SK-N-SH (cell line): Measurements from ENCODE around the gene RAB33B.

Source experiments
- CTCF ChIP-seq: fragments of 200-600 bp; sonication (generic); IDR thresholded peaks from 2 replicates; pipeline ENCODE4 v1.6.1; 2017; ENCODE audit warnings: antibody characterized with exemption, mild to moderate bottlenecking, moderate library complexity
- EP300 ChIP-seq, 2 experiments: IDR thresholded peaks; 2 replicates each; pipeline versions ENCODE4 v1.4.0 to v1.6.1; 2012; ENCODE audit warnings: borderline replicate concordance in 1 of 2, low read depth in 1 of 2, low read length in 1 of 2
- EZH2phosphoT487 ChIP-seq: fragments of 200-600 bp; sonication (generic); IDR thresholded peaks from 2 replicates; pipeline ENCODE4 v1.6.1; 2017; ENCODE audit warnings: low read depth, mixed run types, mild to moderate bottlenecking, antibody characterized with exemption, moderate library complexity, borderline replicate concordance
- FOXM1 ChIP-seq: IDR thresholded peaks from 2 replicates; pipeline ENCODE4 v1.4.0; 2012; ENCODE audit warnings: low read depth, mild to moderate bottlenecking
- GABPA ChIP-seq: IDR thresholded peaks from 2 replicates; pipeline ENCODE4 v1.4.0; 2012; ENCODE audit warnings: low read depth, mild to moderate bottlenecking
- NRF1 ChIP-seq: IDR thresholded peaks from 2 replicates; pipeline ENCODE4 v1.6.1; 2012; ENCODE audit warnings: low read depth, mild to moderate bottlenecking, low read length
- POLR2AphosphoS5 ChIP-seq: IDR thresholded peaks from 2 replicates; pipeline ENCODE4 v1.6.1; 2012; ENCODE audit warnings: low read depth, low read length
- RAD21 ChIP-seq: IDR thresholded peaks from 2 replicates; pipeline ENCODE4 v1.6.1; 2012; ENCODE audit warnings: mild to moderate bottlenecking, low read length
- REST ChIP-seq: IDR thresholded peaks from 2 replicates; pipeline ENCODE4 v1.6.1; 2012; ENCODE audit warnings: mild to moderate bottlenecking, low read depth, low read length, moderate library complexity
- RFX5 ChIP-seq: IDR thresholded peaks from 2 replicates; pipeline ENCODE4 v1.6.1; 2012; ENCODE audit warnings: mild to moderate bottlenecking, improper control_type of control experiment, low read length
- SMC3 ChIP-seq: IDR thresholded peaks from 2 replicates; pipeline ENCODE4 v1.6.1; 2012; ENCODE audit warnings: low read depth, low read length, improper control_type of control experiment
- TF ChIP-seq, protein P1 (sequence below): IDR thresholded peaks from 2 replicates; pipeline ENCODE4 v1.4.0; 2012; ENCODE audit warnings: low read depth

DNA sequence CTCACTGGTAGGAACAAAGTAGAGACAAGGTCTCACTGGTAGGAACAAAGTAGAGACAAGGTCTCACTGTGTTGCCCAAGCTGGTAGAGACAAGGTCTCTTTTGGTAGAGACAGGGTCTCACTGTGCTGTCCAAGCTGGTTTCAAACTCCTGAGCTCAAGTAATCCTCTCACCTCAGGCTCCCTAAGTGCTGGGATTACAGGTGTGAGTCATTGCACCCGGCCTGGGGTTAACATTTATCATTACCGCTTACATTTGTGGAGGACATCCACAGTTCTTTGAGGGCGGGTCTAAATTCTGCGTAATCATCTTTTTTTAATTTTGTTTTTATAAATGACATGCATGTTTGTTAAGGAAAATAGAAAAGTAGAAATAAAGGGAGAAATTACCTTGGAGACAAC, 12.0 kb downstream of the RAB33B start:
- no peak for TF ChIP-seq CTCF
- TF ChIP-seq EP300 (IDR thresholded peaks at IDR 0.05; ENCODE audit: borderline replicate concordance in 1 of 2, low read depth in 1 of 2, low read length in 1 of 2): no peak
- TF ChIP-seq SMC3: no peak
- no peak for TF ChIP-seq NRF1
- no peak for TF ChIP-seq RAD21
- TF ChIP-seq REST: no peak
- TF ChIP-seq FOXM1: no peak
- no peak for TF ChIP-seq POLR2AphosphoS5
- no peak for TF ChIP-seq EZH2phosphoT487
- TF ChIP-seq, protein P1, sequence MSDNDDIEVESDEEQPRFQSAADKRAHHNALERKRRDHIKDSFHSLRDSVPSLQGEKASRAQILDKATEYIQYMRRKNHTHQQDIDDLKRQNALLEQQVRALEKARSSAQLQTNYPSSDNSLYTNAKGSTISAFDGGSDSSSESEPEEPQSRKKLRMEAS: no peak
- no peak for TF ChIP-seq GABPA
- no peak for TF ChIP-seq RFX5
